Prostate gland (tissue), 2 donors: Measurements from ENCODE around the gene SPATA2.

Source experiments
- CTCF ChIP-seq, 4 experiments: fragments of 200-600 bp in 2 of 4; fragments of 450-650 bp in 2 of 4; sonication (generic) in 2 of 4; IDR thresholded peaks; 1 replicate in 3 of 4; 2 replicates in 1 of 4; pipeline ENCODE4 v1.5.1; 2016 to 2019; ENCODE audit warnings: antibody characterized with exemption in 4 of 4, mild to moderate bottlenecking in 2 of 4, moderate library complexity in 2 of 4
- POLR2A ChIP-seq: fragments of 450-650 bp; IDR thresholded peaks from one replicate; pipeline ENCODE4 v1.6.1; 2016; ENCODE audit warnings: antibody characterized with exemption, mild to moderate bottlenecking

GRCh38 chr20:49919461-49919860 is 4.1 kb upstream of the SPATA2 start:
- no peak for TF ChIP-seq CTCF (IDR thresholded peaks at IDR 0.05)
- no peak for TF ChIP-seq POLR2A
